GM18498 (cell line): ENCODE measurements around the gene TXLNG.

Source experiments
- ATAC-seq: cut with Tn5 transposase; IDR thresholded peaks from one replicate; pipeline ENCODE4 v1.9.1; 2021; ENCODE audit warnings: mild to moderate bottlenecking, moderate library complexity; ENCODE audit not compliant: unreplicated experiment

Gene TXLNG

DNA sequence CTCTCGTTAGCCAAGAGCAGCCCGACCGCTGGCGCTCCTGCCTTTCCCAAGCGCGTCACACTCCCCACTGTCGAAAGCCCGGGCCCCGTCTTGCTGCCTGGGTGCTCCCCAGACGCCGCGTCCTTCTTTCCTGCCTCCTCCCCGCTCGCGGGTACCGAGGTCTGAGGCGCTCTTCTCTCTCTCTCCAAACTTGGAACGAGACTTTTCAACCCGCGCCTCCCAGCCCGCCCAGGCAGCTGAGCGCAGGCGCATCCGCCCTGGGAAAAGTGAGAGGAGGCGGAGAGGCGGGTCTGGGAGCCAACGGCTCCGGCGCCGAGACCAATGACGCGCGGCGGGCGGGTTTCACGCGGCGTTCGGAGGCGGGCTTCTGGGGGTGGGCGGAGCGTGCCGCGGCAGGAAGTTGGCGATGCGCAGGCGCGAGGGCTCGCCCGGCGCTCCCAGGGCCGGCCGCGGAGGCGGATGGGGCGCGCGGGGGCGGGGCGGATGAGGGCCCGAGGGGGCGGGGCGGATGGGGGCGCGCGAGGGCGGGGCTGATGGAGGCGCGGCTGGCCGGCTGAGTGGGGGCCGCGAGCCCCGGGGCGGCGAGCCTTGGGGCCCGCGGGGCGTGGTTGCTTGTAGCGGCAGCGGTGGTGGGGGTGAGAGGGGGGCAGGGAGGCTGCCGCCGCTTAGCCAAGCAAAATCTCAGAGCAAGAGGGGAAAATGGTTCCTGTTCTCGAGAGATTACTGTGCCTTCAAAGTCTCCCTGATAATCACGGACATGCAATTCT lies 84.0 kb downstream of the TXLNG start, which contains the start of gene RBBP7:
Gene RBBP7 (minus strand): TSS at position 268 of the 767 bp plus-strand sequence. CDS start 309 bp downstream, outside the sequence.
- ATAC-seq: peak; percentile 85

DNA sequence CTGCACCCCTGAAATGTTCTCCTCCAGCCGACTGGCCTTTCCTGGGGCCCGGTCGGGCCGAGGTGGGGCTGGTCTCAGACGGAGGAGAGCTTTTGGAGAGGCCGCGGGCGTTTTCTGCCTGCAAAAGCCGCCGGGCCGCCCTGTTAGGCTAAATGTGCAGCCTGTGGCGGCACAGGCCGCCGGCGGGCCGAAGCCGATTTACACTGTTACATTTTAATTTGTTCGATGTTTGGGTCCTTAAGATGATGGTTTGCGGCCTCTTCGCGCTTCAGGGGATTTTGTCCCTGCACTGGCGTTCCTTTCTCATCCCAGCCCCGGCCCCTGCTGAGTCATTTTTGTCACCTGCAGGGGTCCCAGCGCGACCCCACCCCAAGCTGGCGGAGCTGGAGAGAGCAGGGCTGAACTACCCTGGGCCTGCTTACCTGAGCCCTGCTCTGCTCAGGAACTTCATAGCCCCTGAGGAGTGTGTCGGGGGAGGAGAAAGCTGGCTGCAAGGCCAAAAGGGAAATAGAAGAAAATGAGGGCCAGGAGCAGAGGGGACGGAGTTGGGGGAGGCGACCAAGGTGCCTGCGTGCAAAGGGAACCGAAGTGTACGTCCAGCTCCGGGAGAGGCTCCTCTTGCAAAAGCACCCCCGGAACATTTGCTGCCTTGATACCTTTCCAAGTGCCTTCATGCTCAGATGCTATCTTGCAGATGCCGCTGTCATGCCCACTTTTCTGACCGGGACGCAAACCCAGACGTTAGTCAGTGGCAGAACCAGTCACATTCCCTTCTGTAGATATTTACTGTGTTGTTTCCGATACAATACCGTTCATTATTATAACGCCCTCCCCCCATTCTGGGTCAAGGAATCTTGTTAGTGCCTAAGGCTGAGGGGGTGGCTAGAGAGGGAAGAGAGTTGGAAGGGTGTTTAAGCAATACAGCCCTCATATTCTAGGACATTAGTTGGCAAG lies 84.9 kb downstream of the TXLNG start:
- ATAC-seq: peak; percentile 21

DNA sequence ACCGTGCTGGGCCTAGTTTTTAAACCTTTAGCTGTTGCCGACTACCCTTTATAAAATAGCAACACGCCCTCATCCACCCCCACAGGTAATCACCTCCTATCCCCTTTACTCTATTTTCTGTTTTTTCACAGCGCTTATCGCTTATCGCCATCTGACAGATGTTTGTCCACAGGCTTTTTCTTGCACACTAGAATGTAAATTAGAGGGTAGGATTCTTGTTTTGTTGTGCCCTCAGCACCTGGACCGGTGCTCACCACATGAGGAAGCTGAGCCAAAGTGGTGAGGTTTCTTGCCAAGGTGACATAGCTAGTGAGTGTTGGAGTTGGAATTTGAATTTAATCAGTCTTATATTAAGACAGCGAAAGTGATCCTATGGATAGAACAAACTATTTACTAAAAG lies 86.8 kb downstream of the TXLNG start:
- no peak for ATAC-seq

DNA sequence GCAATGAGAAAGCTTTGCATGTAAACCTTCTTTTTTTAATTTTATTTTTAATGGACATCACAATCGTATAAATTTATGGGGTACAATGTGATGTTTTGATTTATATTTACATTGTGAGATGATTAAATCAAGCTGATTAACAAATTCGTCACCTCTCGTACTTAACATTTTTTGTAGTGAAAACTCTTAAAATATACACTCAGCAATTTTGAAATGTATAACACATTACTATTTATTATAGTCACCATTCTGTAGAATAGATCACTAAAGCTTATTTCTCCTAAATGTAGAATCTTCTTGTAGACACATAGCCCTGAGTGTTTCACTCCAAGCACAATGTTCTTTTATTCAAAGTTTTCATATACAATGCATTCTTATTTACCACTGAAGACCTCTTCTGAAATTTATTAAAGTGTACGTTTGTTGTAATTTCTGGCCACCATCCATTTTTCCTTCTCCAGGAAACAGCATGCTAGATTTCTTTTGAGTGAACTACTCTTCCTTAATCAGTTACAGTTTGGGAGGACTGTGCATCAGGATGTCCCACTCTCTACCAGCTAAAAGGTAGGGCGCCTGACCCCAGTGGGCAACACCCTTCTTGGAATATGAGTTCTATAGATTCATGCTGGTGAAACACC lies 88.3 kb downstream of the TXLNG start:
- ATAC-seq: no peak

DNA sequence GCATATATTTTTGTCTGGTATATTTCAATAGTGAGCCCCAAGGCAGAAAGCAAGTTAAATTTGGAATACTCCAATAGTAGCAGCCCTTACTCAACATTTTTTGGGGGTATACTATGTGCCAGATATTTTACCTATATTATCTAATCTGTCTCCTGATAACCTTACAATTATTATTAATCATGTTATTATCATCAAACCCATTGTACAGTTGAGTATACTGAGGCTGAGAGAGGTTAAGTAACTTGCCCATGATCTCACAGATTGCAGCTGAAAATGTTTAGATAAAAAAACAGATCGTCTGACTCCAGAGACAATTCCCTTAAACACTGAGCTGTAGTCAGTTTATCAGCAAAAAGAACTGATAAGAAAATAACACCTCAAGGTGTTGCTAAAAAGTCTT lies 90.4 kb downstream of the TXLNG start:
- ATAC-seq: no peak

DNA sequence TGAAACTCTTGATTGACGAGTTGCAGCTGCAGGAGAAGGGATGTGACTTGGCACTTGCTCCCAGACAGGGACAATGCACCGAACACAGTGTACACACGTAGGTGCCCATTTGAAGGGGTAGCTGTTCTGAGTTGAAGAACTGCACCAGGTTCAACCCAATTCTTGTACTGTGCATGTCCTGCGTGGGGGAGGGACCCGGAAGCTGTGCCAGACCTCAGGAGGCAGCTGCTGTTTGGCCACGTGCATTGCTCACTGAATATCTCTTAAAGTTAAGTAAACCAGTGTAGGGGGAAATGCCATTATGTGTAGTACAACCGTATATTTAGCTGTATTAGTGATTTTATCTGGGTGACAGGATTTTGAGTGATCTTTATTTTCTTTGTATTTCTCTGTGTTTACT lies 95.9 kb downstream of the TXLNG start:
- peak; percentile 57 for ATAC-seq

DNA sequence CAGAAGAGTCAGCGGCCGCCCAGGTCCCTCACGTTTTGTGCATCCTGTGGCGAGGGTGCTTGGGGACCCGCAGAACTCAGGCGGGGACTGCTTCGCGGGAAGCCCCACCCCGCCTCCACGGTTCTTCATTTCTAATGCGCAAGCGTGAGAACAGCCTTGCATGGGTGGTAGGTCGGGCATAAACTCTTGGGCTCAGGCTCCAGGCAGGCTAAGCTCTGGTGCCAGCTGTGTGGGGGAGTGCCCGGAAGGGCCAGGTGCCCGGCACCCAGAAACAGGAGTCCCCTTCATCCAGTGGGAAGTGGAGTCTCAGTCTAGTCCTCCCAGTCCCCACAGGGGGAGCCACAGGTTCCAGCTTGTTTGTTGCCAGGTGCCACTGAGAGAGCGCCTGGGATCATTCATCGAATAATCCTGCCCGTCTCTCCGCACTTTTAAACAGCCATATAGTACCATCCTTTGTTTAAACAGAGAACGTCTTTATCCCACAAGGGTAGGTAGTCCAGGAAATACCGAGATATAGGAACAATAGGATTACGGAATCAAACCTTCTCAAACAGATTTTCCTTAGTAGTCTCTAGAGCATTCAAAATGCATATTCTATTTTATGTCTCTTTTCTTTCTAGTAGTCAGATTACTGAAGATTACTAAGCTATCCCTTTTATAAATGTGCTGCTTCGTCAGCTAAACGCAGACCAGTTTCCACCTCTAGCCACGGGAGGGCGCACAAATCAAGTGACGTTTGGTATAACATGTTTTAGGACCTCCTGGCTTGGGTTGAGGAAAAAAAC lies 96.6 kb downstream of the TXLNG start:
- ATAC-seq: peak; percentile 73

DNA sequence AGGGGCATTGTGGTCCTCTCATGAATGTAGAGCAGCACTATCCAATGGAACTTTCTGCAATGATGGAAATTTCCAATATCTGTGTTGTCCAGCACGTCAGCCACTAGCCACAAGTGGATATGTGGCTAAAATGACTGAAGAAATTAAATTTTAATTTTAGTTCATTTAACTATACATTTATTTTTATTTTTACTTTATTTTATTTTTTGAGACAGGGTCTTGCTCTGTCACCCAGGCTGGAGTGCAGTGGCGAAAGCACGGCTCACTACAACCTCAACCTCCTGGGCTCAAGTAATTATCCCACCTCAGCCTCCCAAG lies 97.2 kb downstream of the TXLNG start:
- ATAC-seq: no peak

DNA sequence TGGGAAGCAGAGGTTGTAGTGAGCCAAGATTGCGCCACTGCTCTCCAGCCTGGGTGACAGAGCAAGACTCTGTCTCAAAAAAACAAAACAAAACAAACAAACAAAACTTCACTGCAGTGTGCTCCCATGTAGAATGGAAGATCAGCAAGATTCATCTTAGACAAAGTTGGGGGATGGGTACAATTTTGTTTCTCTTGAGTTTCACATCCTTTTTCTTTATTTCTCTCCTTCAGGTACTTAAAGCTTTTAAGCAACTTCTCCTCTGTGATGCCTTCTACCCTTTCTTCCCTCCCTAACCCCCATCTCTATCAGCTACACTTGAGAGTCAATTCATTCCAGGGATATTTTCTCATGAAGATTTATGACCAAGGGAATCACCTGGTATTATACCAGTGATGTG lies 99.4 kb downstream of the TXLNG start:
- no peak for ATAC-seq

DNA sequence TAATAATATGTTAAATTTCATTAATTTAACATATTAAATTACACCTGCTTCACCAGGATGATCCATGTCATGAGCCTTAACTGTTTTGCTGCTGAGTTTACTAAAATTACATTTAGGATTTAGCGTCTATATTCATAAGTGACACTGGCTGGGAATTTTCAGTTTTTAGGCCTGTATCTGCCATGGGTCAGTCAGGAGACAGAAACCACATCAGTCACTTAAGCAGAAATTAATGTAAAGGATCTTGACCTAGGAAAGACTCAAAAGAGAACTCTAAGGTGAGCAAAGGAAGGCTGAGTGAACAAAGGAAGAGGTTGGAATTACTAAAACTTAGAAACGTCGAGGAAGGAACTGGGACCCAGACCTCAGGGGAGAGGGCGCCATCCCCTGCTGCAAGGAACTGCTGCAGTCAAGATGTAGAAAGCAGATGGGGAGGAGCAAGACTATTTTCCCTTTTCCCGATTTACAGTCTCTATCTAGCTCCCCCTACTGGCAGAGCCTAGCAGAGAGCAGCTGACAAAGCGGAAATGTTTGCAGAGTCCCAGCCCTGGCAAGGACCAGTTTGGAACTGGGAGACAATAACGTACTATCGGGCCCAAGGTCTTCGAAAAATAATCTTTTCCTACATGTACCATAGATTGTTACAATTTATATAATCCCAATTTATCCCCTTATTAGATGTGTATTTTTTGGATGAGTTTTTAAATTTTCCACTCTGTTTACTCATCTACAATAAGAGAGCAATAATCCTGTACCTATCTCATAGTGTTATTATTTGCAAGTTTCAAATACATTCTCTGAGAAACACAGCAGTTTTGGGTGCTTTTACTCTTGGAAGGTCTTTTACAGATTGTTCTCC lies 106.5 kb downstream of the TXLNG start:
- ATAC-seq: peak; percentile 71
